Measurements from ENCODE around the gene ANKRD27.

DNA sequence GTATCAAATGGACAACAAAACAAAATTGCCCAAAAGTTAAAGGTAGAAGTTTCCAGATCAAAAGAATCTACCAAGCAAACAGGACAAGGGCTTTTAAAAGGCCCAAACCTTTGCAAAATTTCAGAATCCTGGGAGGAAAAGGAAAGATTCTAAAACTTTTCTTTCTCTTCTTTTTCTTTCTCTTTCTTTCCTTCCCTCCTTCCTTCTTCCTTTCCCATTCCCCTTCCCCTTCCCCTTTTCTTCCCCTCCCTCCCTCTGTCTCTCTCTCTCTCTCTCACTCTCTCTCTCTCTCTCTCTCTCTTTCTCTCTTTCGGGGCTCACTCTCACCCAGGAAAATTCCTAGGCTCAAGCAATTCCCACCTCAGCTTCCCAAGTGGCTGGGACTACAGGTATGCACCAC lies 98.2 kb downstream of the ANKRD27 start:
- TF ChIP-seq EP300 (IDR thresholded peaks at IDR 0.05; ENCODE audit: low read depth) = no peak
- TF ChIP-seq, protein P1, sequence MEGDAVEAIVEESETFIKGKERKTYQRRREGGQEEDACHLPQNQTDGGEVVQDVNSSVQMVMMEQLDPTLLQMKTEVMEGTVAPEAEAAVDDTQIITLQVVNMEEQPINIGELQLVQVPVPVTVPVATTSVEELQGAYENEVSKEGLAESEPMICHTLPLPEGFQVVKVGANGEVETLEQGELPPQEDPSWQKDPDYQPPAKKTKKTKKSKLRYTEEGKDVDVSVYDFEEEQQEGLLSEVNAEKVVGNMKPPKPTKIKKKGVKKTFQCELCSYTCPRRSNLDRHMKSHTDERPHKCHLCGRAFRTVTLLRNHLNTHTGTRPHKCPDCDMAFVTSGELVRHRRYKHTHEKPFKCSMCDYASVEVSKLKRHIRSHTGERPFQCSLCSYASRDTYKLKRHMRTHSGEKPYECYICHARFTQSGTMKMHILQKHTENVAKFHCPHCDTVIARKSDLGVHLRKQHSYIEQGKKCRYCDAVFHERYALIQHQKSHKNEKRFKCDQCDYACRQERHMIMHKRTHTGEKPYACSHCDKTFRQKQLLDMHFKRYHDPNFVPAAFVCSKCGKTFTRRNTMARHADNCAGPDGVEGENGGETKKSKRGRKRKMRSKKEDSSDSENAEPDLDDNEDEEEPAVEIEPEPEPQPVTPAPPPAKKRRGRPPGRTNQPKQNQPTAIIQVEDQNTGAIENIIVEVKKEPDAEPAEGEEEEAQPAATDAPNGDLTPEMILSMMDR (IDR thresholded peaks at IDR 0.05) = no peak
